ENCODE measurements around the gene GRIK5.

GRIK5 gene

DNA sequence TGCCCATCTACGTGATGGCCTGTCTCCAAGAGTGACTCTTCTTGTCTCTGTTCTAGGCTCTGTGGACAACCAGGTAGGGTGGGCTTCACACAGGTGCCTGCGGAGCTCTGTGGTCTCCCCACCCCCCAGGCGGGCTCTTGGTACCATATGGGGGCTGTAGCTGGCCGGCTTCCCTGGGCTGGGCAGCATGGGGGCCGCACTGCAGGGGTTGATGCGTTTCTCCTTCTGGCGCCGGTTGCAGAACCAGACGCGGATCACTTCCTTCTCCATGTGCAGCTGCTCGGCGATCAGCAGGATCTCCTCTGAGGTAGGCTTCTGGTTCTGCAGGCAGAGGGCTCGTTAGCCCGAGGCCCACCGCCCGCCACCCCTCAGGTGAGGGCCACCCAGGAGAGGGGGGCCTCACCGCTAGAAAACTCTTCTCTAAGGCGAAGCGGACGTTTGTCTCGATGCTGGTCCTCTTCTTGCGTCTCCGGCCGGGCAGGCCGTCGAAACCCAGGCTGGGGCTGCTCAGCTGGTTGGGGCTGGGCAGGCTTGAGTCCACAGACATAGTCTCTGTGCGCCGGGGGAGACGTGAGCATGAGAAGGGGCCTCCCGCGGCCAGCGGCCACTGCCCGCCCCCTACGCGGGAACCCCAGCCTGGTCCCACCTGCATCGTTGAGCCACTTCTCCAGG is 25.3 kb upstream of the GRIK5 start:
- DNase-seq (ENCODE audit: insufficient read length, low spot score) = no peak
- no peak for TF ChIP-seq POU2F2 (IDR thresholded peaks at IDR 0.05; ENCODE audit: low read depth, low read length)
- no peak for TF ChIP-seq SPI1 (IDR thresholded peaks at IDR 0.05; ENCODE audit: low read depth, low read length)
- no peak for TF ChIP-seq POLR2AphosphoS5 (IDR thresholded peaks at IDR 0.05; ENCODE audit: low read depth, low read length)
- TF ChIP-seq POLR2A (IDR thresholded peaks at IDR 0.05; ENCODE audit: low read depth, low read length) = no peak
- TF ChIP-seq PAX5 (IDR thresholded peaks at IDR 0.05; ENCODE audit: insufficient read depth, low read length, severe bottlenecking) = no peak
- TF ChIP-seq TAF1 (IDR thresholded peaks at IDR 0.05; ENCODE audit: low read depth, low read length) = no peak
- FAIRE-seq = no peak

DNA sequence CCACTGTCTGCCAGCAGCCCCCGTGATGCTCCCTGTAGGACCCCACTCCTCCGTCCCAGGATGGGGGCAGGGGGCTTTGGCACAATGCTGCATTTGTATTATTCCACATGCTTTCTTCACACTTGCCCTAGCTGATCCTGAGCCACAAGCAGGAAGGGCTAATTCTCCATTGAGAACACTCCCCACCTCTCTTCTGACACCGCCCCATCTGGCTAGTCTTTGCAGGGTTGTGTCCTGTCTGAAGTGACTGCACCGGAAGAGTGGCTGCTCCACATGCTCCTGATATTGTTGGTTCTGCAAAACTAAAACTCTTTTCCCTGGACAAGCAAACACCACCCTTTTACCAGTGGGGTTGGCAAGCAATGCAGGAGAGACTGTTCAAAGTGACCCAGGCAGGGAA is 23.9 kb upstream of the GRIK5 start:
- FAIRE-seq (peak; percentile 47), DNase-seq (ENCODE audit: insufficient read length, low spot score) (no peak)
- TF ChIP-seq TAF1 (IDR thresholded peaks at IDR 0.05; ENCODE audit: low read depth, low read length) (no peak), PAX5 (IDR thresholded peaks at IDR 0.05; ENCODE audit: insufficient read depth, low read length, severe bottlenecking) (no peak), SPI1 (IDR thresholded peaks at IDR 0.05; ENCODE audit: low read depth, low read length) (no peak), POU2F2 (IDR thresholded peaks at IDR 0.05; ENCODE audit: low read depth, low read length) (no peak), POLR2A (IDR thresholded peaks at IDR 0.05; ENCODE audit: low read depth, low read length) (no peak), POLR2AphosphoS5 (IDR thresholded peaks at IDR 0.05; ENCODE audit: low read depth, low read length) (no peak)

DNA sequence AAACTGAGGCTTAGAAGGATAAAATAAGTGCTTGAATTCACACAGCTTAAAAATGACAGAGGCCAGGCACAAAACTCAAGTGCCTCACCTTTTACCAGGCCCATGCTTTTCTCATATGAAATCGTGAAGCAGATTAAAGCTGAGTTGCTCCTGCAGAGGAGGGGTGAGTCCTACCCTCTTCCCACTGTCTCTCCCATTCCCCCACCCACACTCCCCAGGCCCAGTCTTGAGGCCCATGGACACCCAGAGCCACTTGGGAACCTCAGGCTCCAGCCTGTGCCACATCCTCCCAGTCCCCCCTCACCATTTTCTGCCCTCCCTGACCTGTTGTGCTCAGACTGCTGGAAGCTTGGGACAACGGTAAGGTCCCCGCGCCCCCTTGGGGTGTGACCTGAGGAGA is 23.5 kb upstream of the GRIK5 start:
- no peak for TF ChIP-seq POLR2AphosphoS5 (IDR thresholded peaks at IDR 0.05; ENCODE audit: low read depth, low read length)
- TF ChIP-seq PAX5 (IDR thresholded peaks at IDR 0.05; ENCODE audit: insufficient read depth, low read length, severe bottlenecking) = no peak
- no peak for TF ChIP-seq POU2F2 (IDR thresholded peaks at IDR 0.05; ENCODE audit: low read depth, low read length)
- no peak for TF ChIP-seq SPI1 (IDR thresholded peaks at IDR 0.05; ENCODE audit: low read depth, low read length)
- no peak for TF ChIP-seq TAF1 (IDR thresholded peaks at IDR 0.05; ENCODE audit: low read depth, low read length)
- no peak for TF ChIP-seq POLR2A (IDR thresholded peaks at IDR 0.05; ENCODE audit: low read depth, low read length)
- FAIRE-seq (no peak), DNase-seq (ENCODE audit: insufficient read length, low spot score) (no peak)

DNA sequence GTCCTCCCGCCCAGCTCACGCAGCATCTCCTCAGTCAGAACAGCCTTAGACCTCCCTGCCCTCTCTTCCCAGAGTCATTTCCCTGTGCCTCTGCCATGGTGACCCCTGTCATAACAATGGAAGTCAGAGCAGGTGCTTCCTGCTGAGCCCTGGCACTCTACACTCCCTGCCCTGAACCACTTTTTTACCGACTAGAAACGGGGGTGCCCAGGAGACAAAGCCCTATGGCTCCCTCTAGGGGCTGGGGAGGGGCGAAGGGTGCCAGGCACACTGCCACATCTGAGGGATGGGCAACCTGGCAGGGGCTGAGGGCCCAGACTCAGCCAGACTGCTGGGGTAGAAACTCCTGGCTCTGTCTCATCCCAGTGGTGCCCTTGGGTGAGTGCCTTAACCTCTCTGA is 22.3 kb upstream of the GRIK5 start:
- no peak for TF ChIP-seq POLR2A (IDR thresholded peaks at IDR 0.05; ENCODE audit: low read depth, low read length)
- no peak for TF ChIP-seq POU2F2 (IDR thresholded peaks at IDR 0.05; ENCODE audit: low read depth, low read length)
- TF ChIP-seq TAF1 (IDR thresholded peaks at IDR 0.05; ENCODE audit: low read depth, low read length) = no peak
- TF ChIP-seq POLR2AphosphoS5 (IDR thresholded peaks at IDR 0.05; ENCODE audit: low read depth, low read length) = no peak
- no peak for TF ChIP-seq PAX5 (IDR thresholded peaks at IDR 0.05; ENCODE audit: insufficient read depth, low read length, severe bottlenecking)
- TF ChIP-seq SPI1 (IDR thresholded peaks at IDR 0.05; ENCODE audit: low read depth, low read length) = no peak
- FAIRE-seq (peak; percentile 68), DNase-seq (ENCODE audit: insufficient read length, low spot score) (no peak)

DNA sequence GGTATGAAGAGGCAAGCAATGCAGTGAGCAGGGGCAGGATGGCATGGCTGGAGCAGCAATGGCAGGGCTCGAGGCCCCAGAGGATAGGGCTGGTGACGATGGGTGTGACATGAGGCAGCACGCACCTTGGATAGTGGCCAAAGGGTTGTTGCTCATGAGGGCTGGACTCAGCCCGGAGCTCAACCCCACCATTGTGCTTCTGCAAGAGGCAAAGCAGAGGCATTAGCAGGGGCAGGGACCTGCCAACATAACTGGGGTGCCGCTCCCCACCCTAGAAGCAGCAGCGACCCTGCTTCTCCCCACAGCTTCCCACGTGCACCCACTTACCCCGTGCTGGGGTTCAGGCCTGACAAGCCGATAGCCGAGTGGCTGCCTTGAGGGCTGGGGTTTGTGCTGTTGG is 21.7 kb upstream of the GRIK5 start:
- TF ChIP-seq POLR2A (IDR thresholded peaks at IDR 0.05; ENCODE audit: low read depth, low read length) (no peak), POLR2AphosphoS5 (IDR thresholded peaks at IDR 0.05; ENCODE audit: low read depth, low read length) (no peak), PAX5 (IDR thresholded peaks at IDR 0.05; ENCODE audit: insufficient read depth, low read length, severe bottlenecking) (no peak)
- FAIRE-seq (no peak), DNase-seq (ENCODE audit: insufficient read length, low spot score) (no peak)

DNA sequence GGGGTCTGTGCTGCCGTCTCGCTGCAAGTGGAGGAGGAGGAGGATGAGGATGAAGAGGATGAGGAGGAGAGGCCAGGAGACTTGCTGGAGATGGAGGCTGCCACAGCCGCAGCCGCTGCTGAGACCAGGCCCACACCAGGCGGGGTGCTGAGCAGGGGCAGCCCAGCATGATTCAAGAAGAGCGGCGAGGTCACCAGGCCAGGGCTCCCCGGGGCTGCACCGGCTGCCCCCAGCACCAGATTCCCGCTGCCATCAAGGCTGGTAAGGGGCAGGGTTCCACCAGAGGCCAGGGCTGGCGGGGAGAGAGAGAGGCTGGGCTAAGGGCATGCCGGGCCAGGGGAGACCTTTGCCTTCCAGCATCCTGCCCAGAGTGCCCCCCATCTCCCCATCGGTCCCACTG is 21.3 kb upstream of the GRIK5 start:
- FAIRE-seq (no peak), DNase-seq (ENCODE audit: insufficient read length, low spot score) (no peak)
- TF ChIP-seq POLR2A (IDR thresholded peaks at IDR 0.05; ENCODE audit: low read depth, low read length) (no peak), TAF1 (IDR thresholded peaks at IDR 0.05; ENCODE audit: low read depth, low read length) (no peak), SPI1 (IDR thresholded peaks at IDR 0.05; ENCODE audit: low read depth, low read length) (no peak), POLR2AphosphoS5 (IDR thresholded peaks at IDR 0.05; ENCODE audit: low read depth, low read length) (no peak), POU2F2 (IDR thresholded peaks at IDR 0.05; ENCODE audit: low read depth, low read length) (no peak), PAX5 (IDR thresholded peaks at IDR 0.05; ENCODE audit: insufficient read depth, low read length, severe bottlenecking) (no peak)

DNA sequence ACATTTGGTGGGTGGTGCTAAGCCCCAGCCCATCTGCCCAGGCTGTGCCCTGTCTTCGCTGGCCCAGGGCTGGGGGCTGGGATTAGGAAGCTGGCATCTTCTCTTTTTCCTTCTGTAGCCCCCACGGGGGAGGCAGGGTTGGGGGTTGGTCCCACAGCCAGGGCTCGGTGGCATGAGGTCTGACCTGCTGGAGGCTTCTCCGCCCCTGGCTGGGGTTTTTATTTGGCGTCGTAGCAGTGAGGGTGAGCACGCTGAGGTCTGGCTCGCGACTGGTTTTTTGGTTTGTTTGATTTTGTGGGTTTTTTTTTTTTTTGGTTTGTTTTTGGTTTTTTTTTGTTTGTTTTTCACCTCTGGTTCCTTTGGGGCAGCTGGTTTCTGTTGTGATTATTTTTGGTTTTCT is 20.7 kb upstream of the GRIK5 start:
- no peak for FAIRE-seq
- no peak for DNase-seq (ENCODE audit: insufficient read length, low spot score)
- TF ChIP-seq TAF1 (IDR thresholded peaks at IDR 0.05; ENCODE audit: low read depth, low read length) = no peak
- TF ChIP-seq POLR2A (IDR thresholded peaks at IDR 0.05; ENCODE audit: low read depth, low read length) = no peak
- no peak for TF ChIP-seq POU2F2 (IDR thresholded peaks at IDR 0.05; ENCODE audit: low read depth, low read length)

DNA sequence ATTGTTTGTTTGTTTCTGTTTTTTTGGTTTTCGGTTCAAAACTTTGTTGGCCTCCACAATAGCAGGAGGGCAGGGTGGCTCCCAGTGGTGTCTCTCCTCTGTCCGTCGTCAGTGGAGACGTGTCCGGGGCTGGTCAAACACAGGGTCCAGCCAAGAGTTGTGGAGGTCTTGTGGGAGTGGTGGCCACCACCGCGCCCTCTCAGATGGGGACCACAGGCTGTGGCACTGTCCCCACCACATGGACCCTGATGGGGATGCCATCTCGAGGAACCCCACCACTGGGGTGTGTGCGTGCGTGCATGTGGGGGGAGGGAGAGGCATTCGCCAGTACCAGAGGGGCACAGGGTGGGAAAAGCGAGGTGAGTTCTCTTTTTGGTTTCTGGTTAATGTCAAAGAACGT is 19.8 kb upstream of the GRIK5 start:
- no peak for FAIRE-seq
- no peak for DNase-seq (ENCODE audit: insufficient read length, low spot score)
- TF ChIP-seq PAX5 (IDR thresholded peaks at IDR 0.05; ENCODE audit: insufficient read depth, low read length, severe bottlenecking) = no peak
- no peak for TF ChIP-seq POU2F2 (IDR thresholded peaks at IDR 0.05; ENCODE audit: low read depth, low read length)
- no peak for TF ChIP-seq TAF1 (IDR thresholded peaks at IDR 0.05; ENCODE audit: low read depth, low read length)
- TF ChIP-seq POLR2AphosphoS5 (IDR thresholded peaks at IDR 0.05; ENCODE audit: low read depth, low read length) = no peak
- TF ChIP-seq POLR2A (IDR thresholded peaks at IDR 0.05; ENCODE audit: low read depth, low read length) = no peak
- no peak for TF ChIP-seq SPI1 (IDR thresholded peaks at IDR 0.05; ENCODE audit: low read depth, low read length)

DNA sequence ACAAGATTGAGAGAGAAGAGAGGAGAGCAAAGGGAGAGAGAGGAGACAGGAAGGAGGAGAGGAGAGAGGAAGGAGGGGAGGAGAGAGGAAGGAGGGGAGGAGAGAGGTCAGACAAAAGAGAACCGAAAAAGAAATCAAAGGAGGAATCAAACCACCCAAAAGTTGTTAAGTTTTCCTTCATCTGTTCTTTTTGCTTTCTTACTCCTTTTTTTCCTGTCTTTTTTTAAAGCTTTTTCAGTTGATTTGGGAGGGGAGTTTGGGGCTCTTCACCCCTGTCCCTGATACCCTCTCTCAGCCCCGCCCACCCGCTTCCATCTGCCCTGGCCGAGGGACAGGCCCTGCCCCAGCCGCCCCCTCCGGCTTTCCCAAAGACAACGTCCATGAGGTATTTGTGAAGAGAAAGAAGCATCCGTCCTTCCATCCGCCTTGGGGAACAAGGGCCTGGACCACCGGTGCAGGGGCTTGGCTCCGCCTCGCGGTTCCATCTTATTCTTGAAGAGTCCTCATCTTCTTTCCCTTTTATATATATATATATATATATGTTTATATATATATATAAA is 19.3 kb upstream of the GRIK5 start:
- DNase-seq (ENCODE audit: insufficient read length, low spot score) (no peak), FAIRE-seq (no peak)
- no peak for TF ChIP-seq POLR2AphosphoS5 (IDR thresholded peaks at IDR 0.05; ENCODE audit: low read depth, low read length)
- peak; percentile 41; the same call in 1 of the 2 replicates for TF ChIP-seq SPI1 (IDR thresholded peaks at IDR 0.05; ENCODE audit: low read depth, low read length)

DNA sequence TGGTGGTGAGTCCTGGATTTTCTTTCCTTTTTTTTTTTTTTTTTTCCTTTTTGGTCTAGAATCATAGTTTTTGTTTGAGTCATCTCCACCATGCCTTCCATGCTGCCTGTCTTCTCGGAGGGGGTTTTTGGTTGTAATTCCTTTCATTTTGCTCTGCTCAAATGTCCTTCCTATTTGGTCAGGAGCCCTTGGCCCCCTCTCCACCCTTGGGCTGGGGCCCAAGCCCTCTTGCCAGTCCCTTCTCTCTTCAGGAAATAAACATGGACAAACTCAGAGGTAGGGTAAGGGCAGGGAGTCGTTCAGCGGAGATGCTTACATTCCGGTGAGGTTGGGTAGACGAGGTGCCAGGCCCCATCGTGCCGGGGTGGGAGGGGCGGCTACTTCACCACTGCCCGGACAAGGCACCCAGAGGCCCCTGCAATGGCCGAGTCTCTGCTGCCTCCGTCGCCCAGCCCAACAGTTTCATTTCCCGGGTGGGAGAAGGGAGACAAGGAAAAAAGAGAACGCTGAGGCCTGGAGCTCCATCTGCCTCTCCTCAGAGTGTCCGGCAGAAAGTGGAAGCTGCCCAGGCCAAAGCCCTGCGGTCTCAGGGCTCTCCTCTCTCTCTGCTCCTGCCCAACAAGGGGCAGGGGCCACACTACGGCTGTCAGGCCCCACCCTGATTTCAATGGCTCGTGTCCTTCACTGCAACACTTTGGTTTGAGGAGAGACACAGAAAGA is 18.6 kb upstream of the GRIK5 start:
- DNase-seq (ENCODE audit: insufficient read length, low spot score) (no peak), FAIRE-seq (peak; percentile 65)

More for the DNA sequence above, 18.6 kb upstream of the GRIK5 start:
- TF ChIP-seq SPI1 (IDR thresholded peaks at IDR 0.05; ENCODE audit: low read depth, low read length) (no peak), POLR2A (IDR thresholded peaks at IDR 0.05; ENCODE audit: low read depth, low read length) (no peak), POU2F2 (IDR thresholded peaks at IDR 0.05; ENCODE audit: low read depth, low read length) (no peak), POLR2AphosphoS5 (IDR thresholded peaks at IDR 0.05; ENCODE audit: low read depth, low read length) (no peak), TAF1 (IDR thresholded peaks at IDR 0.05; ENCODE audit: low read depth, low read length) (no peak), PAX5 (IDR thresholded peaks at IDR 0.05; ENCODE audit: insufficient read depth, low read length, severe bottlenecking) (no peak)

Data from GM12891 (cell line).